LHCN-M2 (cell line): ENCODE measurements around the gene STAT1. TPM values are rescaled to one million over a fixed set of nuclear protein-coding genes. Genes with fewer than 3 reads are reported as not detected.

Source experiments
- DNase-seq: peaks from one replicate; pipeline ENCODE4 v3.0.0-alpha.2; 2012; ENCODE audit warnings: low read depth
- polyA plus RNA-seq: library from polyadenylated mRNA; unstranded; fragments of >200 nt; gene quantifications from one replicate; pipeline ENCODE4 v1.2.1, GENCODE V29; 2012; ENCODE audit warnings: missing spikeins
- total RNA-seq: library from RNA; depleted of rRNA; stranded (reverse); fragments of >200 nt; gene quantifications from 2 replicates; pipeline ENCODE4 v1.2.3, GENCODE V29; 2014; rRNA removed

The STAT1 gene
- total RNA-seq = 64.4 and 94.9 TPM in 2 replicates
- 66.1 TPM for polyA plus RNA-seq

- peak; percentile 89 for DNase-seq
These were observed at the start of gene STAT1 for GRCh38 chr2:191013932-191014652. Gene STAT1 (minus strand): TSS chr2:191014171. CDS start chr2:191010003, 4,168 bp downstream.

DNA sequence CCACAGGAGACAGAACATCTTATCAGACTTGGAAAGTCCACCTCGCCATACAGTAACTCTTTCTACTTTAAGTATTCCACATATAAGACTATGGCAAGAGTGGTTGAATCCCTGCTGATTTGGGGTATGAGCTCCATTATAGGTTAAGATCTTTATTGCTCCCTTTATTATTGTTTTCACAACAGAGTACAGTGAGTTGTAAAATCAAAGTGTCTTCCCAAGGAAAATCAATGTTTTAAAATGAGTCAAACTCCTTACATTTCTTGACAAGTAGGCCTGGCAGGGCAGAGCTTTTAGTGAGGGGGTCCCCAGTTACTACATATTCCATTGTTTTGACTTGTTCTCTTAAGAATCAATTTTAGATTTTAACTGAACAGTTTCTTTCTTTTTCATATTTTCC is 49.6 kb upstream of the STAT1 start:
- no peak for DNase-seq

DNA sequence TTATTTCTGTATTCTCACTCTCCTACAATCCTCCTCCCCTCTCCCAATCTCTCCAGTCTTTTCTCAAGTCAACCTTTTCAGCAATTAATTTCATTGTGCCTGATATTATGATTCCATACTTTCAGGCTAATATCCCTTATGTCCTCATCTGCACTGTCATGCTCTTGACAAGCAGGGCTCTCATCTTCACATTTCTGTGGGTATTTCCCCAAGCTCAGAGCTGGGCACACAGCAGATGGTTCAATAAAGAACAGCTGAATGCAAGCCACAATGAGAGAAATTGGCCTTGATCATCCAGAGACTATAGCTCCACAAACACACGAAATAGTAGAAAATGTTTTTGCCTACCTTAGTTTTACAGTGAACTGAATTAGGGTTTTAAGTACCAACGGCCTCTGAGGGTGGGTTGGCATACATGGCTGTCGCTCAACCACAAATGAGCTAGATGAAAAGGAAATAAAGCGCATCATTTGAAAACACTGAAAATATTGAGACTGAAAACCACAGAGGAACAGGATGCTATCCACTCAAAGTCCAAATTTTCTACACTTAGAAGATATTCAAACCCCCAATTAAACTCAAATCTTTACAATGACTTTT is 47.5 kb upstream of the STAT1 start:
- DNase-seq = no peak

DNA sequence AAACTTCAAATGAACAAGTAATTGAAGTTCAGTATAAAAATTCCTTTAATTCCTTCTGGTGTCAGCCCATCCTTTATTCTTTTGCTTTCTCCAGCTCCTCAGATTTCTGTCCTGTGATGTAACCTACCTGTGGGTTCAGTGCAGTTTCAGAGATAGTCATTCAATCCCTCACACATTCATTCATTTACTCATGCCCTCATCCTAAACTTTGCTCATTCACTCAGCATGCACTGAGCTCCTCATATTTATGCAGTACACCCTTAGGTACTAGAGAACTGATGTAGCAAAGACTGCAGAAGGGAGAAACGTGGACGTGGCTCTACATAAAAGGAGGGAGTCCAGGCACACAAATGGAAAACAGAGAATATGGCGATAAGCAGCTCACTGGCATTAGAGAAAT is 45.3 kb upstream of the STAT1 start:
- no peak for DNase-seq

- DNase-seq = no peak
These were observed 42.3 kb upstream of the STAT1 start for GRCh38 chr2:191056228-191056627.

- no peak for DNase-seq
These were observed 39.3 kb upstream of the STAT1 start for GRCh38 chr2:191053256-191053655.

DNA sequence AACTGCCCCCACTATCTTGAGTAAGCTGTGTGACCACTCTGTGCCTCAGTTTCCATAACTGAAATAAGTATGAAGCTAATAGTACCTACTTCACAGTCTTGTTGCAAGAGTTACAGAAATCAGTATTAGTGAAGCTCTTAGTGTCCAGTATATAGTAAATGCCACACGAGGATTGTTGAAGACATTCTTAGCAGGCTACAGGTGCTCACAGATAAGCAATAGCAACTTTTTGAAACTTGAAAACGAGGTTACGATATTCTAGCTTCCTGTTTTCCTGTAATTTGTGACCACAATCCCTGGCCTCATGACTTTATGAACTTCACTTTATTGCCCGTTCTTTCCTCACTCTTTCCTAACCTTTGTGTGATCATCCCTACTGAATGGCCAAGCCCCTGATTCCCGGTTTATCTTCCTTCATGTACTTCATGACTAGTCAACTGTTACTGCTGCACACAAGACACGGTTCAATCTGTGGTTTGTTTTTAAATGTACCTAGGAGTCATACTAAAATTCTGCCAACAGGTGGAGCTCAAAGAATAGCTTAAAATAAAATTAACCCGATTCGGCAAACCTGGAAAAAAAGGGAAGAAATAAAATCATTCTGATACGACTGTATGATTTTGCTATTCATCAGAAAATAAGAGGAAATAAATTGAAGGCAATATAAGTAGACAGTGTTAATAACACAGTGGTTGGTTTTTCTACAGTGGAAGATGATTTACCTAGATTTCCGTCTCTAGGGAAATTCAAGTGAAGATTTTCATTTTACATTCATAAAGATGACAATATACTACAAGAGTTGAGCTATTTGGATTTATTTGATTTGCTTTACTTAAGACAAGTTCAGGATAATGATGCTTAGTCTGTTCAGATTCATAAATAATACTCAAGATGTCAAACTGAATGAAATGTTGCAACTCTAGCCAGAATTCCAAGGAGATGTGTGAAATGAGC is 38.1 kb upstream of the STAT1 start:
- DNase-seq = peak; percentile 70

DNA sequence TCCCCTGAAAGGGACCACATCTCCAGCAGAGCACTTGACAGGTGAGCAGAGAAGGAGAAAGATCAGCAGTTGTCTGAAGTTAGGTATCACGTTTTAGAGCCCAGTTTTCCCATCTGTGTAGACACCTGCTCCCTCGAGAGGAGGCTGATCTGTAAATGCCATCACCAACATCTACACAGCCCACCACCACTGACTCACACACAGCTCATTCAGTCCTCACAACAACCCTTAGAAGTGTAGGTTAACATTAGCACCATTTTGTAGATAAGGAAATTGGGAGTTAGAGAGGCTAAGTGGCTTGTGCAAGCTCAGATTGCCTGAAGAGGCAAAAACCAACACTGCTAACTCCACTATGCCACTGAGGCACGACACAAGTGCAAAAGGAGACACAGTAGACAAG is 37.2 kb upstream of the STAT1 start:
- DNase-seq = peak; percentile 29

GRCh38 chr2:191050640-191050987 is 36.6 kb upstream of the STAT1 start:
- DNase-seq = peak; percentile 81

DNA sequence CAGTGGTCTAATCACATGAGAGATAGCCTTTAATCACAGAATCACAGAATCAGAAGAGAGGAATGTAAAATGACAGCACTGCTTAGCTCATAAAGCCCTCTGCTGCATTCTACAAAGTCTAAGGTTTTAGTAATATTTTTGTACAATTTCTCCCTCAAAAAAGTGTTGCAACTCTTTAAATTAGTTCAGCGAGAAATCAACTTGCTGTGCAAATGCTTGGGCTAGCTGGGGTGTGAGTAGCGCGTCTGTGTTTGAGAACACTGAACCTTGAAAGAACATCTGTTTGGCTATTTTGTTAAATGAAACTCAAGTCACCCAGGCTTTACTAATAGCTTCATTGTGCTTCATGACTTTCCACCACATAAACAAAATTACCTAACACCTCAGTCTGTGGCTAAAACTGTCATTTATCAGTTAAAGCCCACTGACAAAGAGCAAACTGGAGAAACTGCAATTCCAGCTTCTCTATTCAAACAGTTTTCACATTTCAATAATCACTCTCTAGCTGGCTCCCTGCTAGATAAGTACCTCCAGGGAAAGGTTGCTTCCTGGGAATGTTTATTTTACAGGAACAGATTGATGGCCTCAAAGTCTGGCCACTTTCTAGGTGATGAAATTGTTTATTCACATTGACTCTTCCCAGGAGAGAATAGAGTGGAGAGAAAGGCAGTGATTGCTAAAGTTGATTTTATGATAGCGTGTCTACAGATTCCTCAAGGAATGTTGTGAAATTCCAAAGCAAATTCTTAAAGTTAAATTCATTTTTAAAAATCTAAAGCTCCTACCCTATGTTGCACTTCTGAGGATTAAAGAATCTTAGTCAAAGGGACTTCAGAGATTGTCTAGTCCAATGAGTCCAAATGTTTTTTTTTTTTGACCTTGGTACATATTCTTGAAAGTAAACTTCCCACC is 36.0 kb upstream of the STAT1 start:
- peak; percentile 79 for DNase-seq

DNA sequence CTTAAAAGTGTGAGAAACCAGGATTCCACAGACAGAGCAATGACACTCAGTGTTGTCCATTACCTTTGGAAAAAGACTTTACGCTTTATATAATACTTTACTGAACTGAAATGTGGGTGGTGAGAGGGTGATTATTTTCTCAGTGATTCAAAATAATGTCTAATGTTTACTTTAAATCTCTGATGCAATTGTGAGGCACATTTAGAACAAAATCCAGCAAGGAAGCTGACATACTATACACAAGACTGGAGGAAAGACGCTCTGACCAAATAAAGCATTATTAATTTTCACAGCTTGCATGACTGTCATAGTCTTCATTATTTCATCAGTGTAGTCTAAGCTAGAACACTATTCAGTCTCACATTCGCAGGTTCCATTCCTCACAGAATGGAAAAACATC is 34.1 kb upstream of the STAT1 start:
- DNase-seq = peak; percentile 31

- DNase-seq = no peak
These were observed 31.2 kb upstream of the STAT1 start for GRCh38 chr2:191045141-191045540.

DNA sequence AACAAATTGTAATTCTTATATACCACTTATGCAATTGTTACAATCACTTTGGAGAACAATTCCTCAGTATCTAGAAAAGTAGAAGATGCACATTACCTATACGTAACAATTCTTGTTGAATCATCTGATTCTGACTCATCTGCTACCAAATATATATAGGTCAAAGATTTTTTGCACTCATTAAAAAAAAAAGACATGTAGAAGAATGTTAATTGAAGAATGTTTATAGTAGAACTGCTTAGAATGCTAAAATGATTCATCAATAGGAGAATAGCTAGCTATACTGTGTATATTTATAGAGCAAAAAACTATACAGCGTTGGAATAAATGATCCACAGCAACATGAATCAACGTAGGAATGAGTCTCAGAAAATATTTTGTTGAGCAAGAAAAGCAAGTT is 29.5 kb upstream of the STAT1 start:
- DNase-seq = no peak

- DNase-seq = peak; percentile 40
These were observed 27.6 kb upstream of the STAT1 start for GRCh38 chr2:191041418-191042161.

- no peak for DNase-seq
These were observed 25.6 kb upstream of the STAT1 start for GRCh38 chr2:191039616-191040015.

GRCh38 chr2:191038741-191039140 is 24.8 kb upstream of the STAT1 start:
- DNase-seq = no peak

GRCh38 chr2:191038241-191038725 is 24.3 kb upstream of the STAT1 start:
- DNase-seq = peak; percentile 71

GRCh38 chr2:191037351-191037750 is 23.4 kb upstream of the STAT1 start:
- DNase-seq = no peak

DNA sequence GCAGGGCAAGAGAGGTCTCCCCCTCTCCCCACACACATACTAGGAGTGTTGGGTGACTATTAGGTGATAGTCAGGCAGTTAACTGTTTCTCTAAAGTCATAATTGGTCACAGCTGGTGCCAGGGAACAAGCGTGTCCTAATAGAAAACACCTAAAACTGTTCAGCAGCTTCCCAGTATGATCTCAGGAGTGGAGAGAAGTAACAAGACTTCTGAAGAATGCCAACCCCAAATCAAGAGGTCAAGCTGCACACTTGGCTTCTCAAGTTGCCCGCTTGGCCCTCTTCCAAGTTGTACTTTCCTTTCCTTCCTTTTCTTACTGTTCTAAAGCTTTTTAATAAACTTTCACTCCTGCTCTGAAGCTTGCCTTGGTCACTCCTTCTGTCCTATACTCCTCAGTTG is 22.4 kb upstream of the STAT1 start:
- peak; percentile 49 for DNase-seq
